ENCODE data around the gene AHI1.

The AHI1 gene

GRCh38 chr6:135527960-135528249 lies 30.4 kb upstream of the AHI1 start:
- Histone ChIP-seq H3K4me1 (ENCODE audit: control insufficient read depth, insufficient read depth, low read length, poor library complexity, severe bottlenecking) (no peaks in the 10 kb centered on the region), H3K4me3 (ENCODE audit: extremely low read depth, insufficient read depth, low read length, poor library complexity, severe bottlenecking) (no peak overlapping the region), H3K36me3 (ENCODE audit: control insufficient read depth, insufficient read depth, low read length) (no peaks in the 10 kb centered on the region)

GRCh38 chr6:135527116-135527959 lies 29.8 kb upstream of the AHI1 start:
- WGBS, 2 experiments (ENCODE audit: insufficient coverage in 2 of 2), result 97 to 100% methylated on average over 4 of the region's 6 CpGs
- Histone ChIP-seq H3K36me3 (ENCODE audit: control insufficient read depth, insufficient read depth, low read length) (no peaks in the 10 kb centered on the region), H3K4me3 (ENCODE audit: extremely low read depth, insufficient read depth, low read length, poor library complexity, severe bottlenecking) (no peak overlapping the region), H3K9me3 (ENCODE audit: control insufficient read depth, low read length) (no peaks in the 10 kb centered on the region), H3K27ac (ENCODE audit: low read depth, low read length, severe bottlenecking) (no peak overlapping the region), H3K4me1 (ENCODE audit: control insufficient read depth, insufficient read depth, low read length, poor library complexity, severe bottlenecking) (no peaks in the 10 kb centered on the region)

More at GRCh38 chr6:135527960-135528249, 30.4 kb upstream of the AHI1 start:
- H3K9me3 ChIP-seq (ENCODE audit: control insufficient read depth, low read length), result no peaks in the 10 kb centered on the region
- no peak overlapping the region for H3K27ac ChIP-seq (ENCODE audit: low read depth, low read length, severe bottlenecking)

DNA sequence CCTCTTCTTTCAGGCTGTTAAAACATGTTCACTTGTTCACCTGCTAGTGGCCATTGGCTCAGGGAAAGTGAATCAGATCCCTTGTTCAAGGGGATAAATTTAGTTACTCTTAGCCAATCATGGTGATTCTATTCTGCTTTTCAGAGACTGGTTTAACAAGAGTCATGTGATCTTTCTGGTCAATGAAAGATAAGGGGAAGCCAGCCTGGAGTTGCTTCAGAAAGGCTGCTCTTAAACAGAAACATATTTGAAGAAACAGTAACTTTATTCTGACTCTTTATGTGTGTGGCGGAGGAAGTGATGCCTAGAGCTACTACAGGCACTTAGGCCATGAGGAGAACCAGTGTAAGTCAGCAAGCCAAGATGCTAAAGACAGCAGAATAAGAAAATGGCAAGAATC lies 28.1 kb upstream of the AHI1 start:
- H3K4me1 ChIP-seq (ENCODE audit: control insufficient read depth, insufficient read depth, low read length, poor library complexity, severe bottlenecking), result no peaks in the 10 kb centered on the region
- no peaks in the 10 kb centered on the region for H3K9me3 ChIP-seq (ENCODE audit: control insufficient read depth, low read length)
- WGBS, 2 experiments (ENCODE audit: insufficient coverage in 2 of 2), result 89 to 100% methylated on average over 1 of the region's 1 CpG
- no peak overlapping the region for H3K27ac ChIP-seq (ENCODE audit: low read depth, low read length, severe bottlenecking)
- H3K4me3 ChIP-seq (ENCODE audit: extremely low read depth, insufficient read depth, low read length, poor library complexity, severe bottlenecking), result no peak overlapping the region
- no peaks in the 10 kb centered on the region for H3K36me3 ChIP-seq (ENCODE audit: control insufficient read depth, insufficient read depth, low read length)

DNA sequence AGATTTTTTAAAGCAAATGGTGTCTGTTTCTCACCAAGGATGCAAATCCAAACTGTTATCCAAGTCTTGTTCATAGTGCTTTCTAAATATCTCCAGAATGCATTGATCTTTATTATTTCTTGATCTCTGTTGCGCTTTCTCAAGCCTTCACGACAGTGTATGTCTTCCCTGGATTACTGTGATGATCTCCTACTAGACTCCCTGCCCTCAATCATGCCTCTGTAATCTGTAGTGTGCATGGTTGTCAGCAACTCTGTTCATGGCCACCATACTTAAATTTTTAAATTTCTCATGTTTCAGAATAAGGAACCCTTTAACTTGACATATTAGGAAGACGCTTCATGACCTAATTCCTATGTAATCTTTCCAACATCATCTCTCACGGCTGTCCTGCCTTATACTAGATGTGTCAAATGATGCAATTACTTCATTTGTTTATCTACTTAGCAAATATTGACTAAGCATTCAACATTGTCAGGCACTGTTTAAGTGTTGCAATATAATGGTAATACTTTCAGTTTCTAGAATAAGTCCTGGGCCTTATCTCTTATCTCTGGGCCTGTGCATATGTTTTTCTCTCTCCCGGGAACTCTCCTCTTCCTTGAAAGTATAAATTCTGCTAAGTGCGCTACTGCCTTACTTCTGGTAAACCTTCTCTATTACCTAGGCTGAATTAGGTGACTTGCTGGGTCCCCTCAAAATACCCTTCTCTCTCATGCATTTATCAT lies 25.6 kb upstream of the AHI1 start:
- WGBS, 2 experiments (ENCODE audit: insufficient coverage in 2 of 2), result 92 to 98% methylated on average over 3 to 4 of the region's 6 CpGs
- Histone ChIP-seq H3K4me3 (ENCODE audit: extremely low read depth, insufficient read depth, low read length, poor library complexity, severe bottlenecking) (no peak overlapping the region), H3K27ac (ENCODE audit: low read depth, low read length, severe bottlenecking) (no peak overlapping the region), H3K4me1 (ENCODE audit: control insufficient read depth, insufficient read depth, low read length, poor library complexity, severe bottlenecking) (no peaks in the 10 kb centered on the region), H3K36me3 (ENCODE audit: control insufficient read depth, insufficient read depth, low read length) (no peaks in the 10 kb centered on the region), H3K9me3 (ENCODE audit: control insufficient read depth, low read length) (no peaks in the 10 kb centered on the region)

DNA sequence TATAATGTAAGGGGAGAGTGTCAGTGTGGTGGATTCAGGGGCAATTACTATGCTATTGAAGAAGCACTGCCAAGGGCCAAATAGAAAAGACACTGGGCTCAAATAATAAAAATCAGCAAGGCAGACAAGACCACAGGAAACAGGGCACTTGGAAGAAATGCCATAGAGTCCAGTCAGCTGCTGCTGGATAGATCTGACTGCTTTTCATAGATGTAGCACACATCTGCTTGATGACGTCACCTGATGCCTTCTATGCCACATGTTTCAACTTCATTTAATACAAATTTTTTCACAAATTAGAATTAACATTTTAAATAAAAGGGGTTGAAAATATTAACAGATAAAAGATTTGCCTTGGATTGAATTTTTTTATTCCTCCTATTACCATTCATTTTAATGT lies 23.9 kb upstream of the AHI1 start:
- no peaks in the 10 kb centered on the region for H3K9me3 ChIP-seq (ENCODE audit: control insufficient read depth, low read length)
- no peak overlapping the region for H3K27ac ChIP-seq (ENCODE audit: low read depth, low read length, severe bottlenecking)
- H3K4me3 ChIP-seq (ENCODE audit: extremely low read depth, insufficient read depth, low read length, poor library complexity, severe bottlenecking), result no peak overlapping the region
- H3K4me1 ChIP-seq (ENCODE audit: control insufficient read depth, insufficient read depth, low read length, poor library complexity, severe bottlenecking), result no peaks in the 10 kb centered on the region
- no CpG with 5 or more reads among the region's 1 CpG for WGBS, 2 experiments (ENCODE audit: insufficient coverage in 2 of 2)
- H3K36me3 ChIP-seq (ENCODE audit: control insufficient read depth, insufficient read depth, low read length), result no peaks in the 10 kb centered on the region

DNA sequence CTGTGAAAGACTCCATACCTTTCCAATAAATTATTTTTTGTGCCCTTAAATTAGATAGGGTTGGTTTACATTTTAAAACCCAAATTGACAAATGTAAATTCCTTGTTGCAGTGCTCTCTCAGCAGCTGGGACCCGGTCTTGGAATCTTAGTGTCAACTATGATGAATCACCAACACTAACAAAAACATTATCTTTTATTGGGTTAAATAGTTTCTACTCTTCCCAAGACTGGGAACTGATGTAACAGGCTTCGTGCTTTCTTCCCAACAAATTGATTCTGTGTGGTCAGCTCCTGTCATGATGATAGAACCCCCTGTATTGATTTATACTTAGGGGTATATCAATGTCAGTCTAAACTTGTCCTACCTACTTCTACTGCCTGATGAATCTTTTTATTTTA lies 23.2 kb upstream of the AHI1 start:
- H3K9me3 ChIP-seq (ENCODE audit: control insufficient read depth, low read length), result no peaks in the 10 kb centered on the region
- no peak overlapping the region for H3K27ac ChIP-seq (ENCODE audit: low read depth, low read length, severe bottlenecking)
- WGBS, 2 experiments (ENCODE audit: insufficient coverage in 2 of 2), result no CpG with 5 or more reads among the region's 2 CpGs
- no peaks in the 10 kb centered on the region for H3K4me1 ChIP-seq (ENCODE audit: control insufficient read depth, insufficient read depth, low read length, poor library complexity, severe bottlenecking)
- H3K4me3 ChIP-seq (ENCODE audit: extremely low read depth, insufficient read depth, low read length, poor library complexity, severe bottlenecking), result no peak overlapping the region
- H3K36me3 ChIP-seq (ENCODE audit: control insufficient read depth, insufficient read depth, low read length), result no peaks in the 10 kb centered on the region

GRCh38 chr6:135519348-135519747 lies 21.8 kb upstream of the AHI1 start:
- Histone ChIP-seq H3K4me1 (ENCODE audit: control insufficient read depth, insufficient read depth, low read length, poor library complexity, severe bottlenecking) (no peaks in the 10 kb centered on the region), H3K36me3 (ENCODE audit: control insufficient read depth, insufficient read depth, low read length) (no peaks in the 10 kb centered on the region), H3K27ac (ENCODE audit: low read depth, low read length, severe bottlenecking) (no peak overlapping the region), H3K9me3 (ENCODE audit: control insufficient read depth, low read length) (no peaks in the 10 kb centered on the region), H3K4me3 (ENCODE audit: extremely low read depth, insufficient read depth, low read length, poor library complexity, severe bottlenecking) (no peak overlapping the region)

DNA sequence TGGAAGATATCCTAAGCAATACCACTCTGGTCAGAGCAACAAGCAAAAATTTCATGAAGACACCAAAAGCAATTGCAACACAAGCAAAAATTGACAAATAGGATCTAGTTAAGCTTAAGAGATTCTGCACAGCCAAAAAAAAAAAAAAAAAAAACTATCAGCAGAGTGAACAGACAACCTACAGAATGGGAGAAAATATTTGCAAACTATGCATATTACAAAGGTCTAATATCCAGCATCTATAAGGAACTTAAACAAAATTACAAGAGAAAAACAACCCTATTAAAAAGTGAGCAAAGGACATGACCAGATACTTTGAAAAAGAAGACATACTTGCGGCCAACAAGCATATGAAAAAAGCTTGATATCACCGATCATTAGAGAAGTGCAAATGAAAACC lies 20.0 kb upstream of the AHI1 start:
- Histone ChIP-seq H3K27ac (ENCODE audit: low read depth, low read length, severe bottlenecking) (no peak overlapping the region), H3K4me3 (ENCODE audit: extremely low read depth, insufficient read depth, low read length, poor library complexity, severe bottlenecking) (no peak overlapping the region), H3K4me1 (ENCODE audit: control insufficient read depth, insufficient read depth, low read length, poor library complexity, severe bottlenecking) (no peaks in the 10 kb centered on the region), H3K9me3 (ENCODE audit: control insufficient read depth, low read length) (no peaks in the 10 kb centered on the region), H3K36me3 (ENCODE audit: control insufficient read depth, insufficient read depth, low read length) (no peaks in the 10 kb centered on the region)
- WGBS, 2 experiments (ENCODE audit: insufficient coverage in 2 of 2), result 80 to 100% methylated on average over 1 of the region's 2 CpGs

DNA sequence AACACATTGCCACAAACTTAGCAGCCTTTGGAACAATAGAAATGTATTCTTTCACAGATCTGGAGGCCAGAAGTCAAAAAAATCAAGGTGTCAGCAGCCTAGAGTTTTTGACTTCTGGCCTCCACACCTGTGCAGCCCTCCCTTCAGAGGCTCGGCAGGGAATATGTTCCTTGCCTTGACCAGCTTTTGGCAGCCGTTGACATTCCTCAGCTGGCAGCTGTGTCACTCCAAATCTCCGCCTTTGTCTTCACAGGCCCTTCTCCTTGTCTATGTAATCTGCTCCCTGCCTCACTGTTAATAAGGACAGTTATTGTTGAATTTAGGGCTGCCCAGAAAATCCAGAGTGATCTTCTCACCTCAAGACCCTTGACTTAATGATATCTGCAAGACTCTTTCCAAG lies 17.2 kb upstream of the AHI1 start:
- WGBS, 2 experiments (ENCODE audit: insufficient coverage in 2 of 2), result 41 to 87% methylated on average over 2 to 3 of the region's 3 CpGs
- Histone ChIP-seq H3K4me1 (ENCODE audit: control insufficient read depth, insufficient read depth, low read length, poor library complexity, severe bottlenecking) (no peaks in the 10 kb centered on the region), H3K36me3 (ENCODE audit: control insufficient read depth, insufficient read depth, low read length) (no peaks in the 10 kb centered on the region), H3K27ac (ENCODE audit: low read depth, low read length, severe bottlenecking) (no peak overlapping the region), H3K4me3 (ENCODE audit: extremely low read depth, insufficient read depth, low read length, poor library complexity, severe bottlenecking) (no peak overlapping the region), H3K9me3 (ENCODE audit: control insufficient read depth, low read length) (no peaks in the 10 kb centered on the region)

- Histone ChIP-seq H3K9me3 (ENCODE audit: control insufficient read depth, low read length) (no peaks in the 10 kb centered on the region), H3K36me3 (ENCODE audit: control insufficient read depth, insufficient read depth, low read length) (no peaks in the 10 kb centered on the region), H3K4me3 (ENCODE audit: extremely low read depth, insufficient read depth, low read length, poor library complexity, severe bottlenecking) (no peak overlapping the region), H3K27ac (ENCODE audit: low read depth, low read length, severe bottlenecking) (no peak overlapping the region), H3K4me1 (ENCODE audit: control insufficient read depth, insufficient read depth, low read length, poor library complexity, severe bottlenecking) (peaks cover 7% of the 10 kb centered on the region)
- WGBS, 2 experiments (ENCODE audit: insufficient coverage in 2 of 2), result 100% methylated on average over 1 of the region's 4 CpGs; no CpG with 5 or more reads in 1 of the 2 experiments
These were observed 8.9 kb upstream of the AHI1 start for GRCh38 chr6:135506270-135506997.

DNA sequence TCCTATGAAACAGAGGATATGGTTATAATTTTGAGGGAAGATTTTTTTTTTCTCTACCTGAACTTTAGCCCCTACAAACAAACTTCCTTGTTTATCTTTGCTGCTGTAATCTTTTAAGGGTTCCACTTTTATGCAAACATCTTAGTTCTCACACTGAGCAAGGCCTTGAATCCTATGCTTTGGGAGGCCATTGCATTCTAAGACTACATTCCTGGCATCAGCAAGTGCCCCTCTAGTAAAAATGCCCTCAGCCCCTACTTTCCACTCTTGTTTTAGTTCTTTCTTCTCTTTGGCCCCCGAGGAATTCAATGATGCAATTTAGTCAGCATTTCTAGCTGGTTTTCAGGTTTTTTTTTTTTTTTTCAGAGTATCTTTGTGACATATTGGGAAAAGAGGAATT lies 8.1 kb upstream of the AHI1 start:
- H3K36me3 ChIP-seq (ENCODE audit: control insufficient read depth, insufficient read depth, low read length), result no peaks in the 10 kb centered on the region
- no peak overlapping the region for H3K4me3 ChIP-seq (ENCODE audit: extremely low read depth, insufficient read depth, low read length, poor library complexity, severe bottlenecking)
- H3K9me3 ChIP-seq (ENCODE audit: control insufficient read depth, low read length), result no peaks in the 10 kb centered on the region
- peaks cover 7% of the 10 kb centered on the region for H3K4me1 ChIP-seq (ENCODE audit: control insufficient read depth, insufficient read depth, low read length, poor library complexity, severe bottlenecking)
- WGBS, 2 experiments (ENCODE audit: insufficient coverage in 2 of 2), result no CpG with 5 or more reads among the region's 1 CpG
- H3K27ac ChIP-seq (ENCODE audit: low read depth, low read length, severe bottlenecking), result no peak overlapping the region

All from mesodermal cell (in vitro differentiated cells).